ENCODE data around the gene ABHD11. TPM values are rescaled to one million over a fixed set of nuclear protein-coding genes. Genes with fewer than 3 reads are reported as not detected.
"Not testable (repeated sequence)": the region's sequence is repeated elsewhere in the genome, so short reads cannot be mapped to it uniquely, and the experiment has no call there.

Gene ABHD11, protein sequence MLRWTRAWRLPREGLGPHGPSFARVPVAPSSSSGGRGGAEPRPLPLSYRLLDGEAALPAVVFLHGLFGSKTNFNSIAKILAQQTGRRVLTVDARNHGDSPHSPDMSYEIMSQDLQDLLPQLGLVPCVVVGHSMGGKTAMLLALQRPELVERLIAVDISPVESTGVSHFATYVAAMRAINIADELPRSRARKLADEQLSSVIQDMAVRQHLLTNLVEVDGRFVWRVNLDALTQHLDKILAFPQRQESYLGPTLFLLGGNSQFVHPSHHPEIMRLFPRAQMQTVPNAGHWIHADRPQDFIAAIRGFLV
- total RNA-seq = 1 to 10 TPM; 3.2 to 9.4 (median 7.6) TPM

DNA sequence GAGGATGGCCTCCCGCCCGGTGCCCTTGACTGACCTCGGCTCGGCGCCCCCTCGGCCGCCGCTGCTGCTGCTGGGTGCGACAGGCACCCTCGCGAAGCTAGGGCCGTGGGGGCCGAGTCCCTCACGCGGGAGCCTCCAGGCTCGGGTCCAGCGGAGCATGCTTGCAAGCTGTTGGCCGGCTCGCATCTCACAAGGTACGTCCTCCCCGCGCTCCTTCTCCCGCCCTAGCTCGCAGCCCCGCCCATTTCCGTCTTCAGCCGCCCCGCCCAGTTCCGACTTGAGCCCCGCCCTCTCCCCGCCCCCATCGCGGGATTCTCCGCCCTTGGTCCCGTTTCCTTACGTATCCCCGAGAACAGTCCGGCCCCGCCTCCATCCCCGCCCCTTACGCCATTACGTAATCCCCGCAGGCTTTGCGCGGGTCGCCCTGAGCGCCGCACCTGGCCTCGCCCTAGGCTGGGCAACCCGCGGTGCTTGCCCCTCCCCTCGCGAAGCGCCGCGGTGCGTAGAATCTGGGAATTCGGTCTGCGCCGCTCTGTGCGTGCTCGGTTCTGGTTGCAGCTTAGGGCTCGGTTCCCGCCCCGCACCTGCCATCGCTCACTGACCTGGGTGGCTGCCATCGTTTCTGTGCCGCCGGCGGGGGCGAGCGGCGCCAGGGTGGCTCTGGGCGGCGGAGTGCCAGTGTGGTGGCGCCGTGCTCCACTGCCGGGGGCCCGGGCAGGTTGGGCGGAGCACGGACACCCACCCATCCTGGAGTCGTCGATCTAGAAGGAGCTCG, at the start of gene ABHD11:
Gene ABHD11 (minus strand): TSS at position 191 of the 775 bp plus-strand sequence. CDS start 32 bp downstream, at position 159.
- no peaks in the 10 kb centered on the region for H3K27me3 ChIP-seq
- TF ChIP-seq POLR2A (IDR thresholded peaks at IDR 0.05) = peak; percentile 51 to 65
- TF ChIP-seq, protein P1, sequence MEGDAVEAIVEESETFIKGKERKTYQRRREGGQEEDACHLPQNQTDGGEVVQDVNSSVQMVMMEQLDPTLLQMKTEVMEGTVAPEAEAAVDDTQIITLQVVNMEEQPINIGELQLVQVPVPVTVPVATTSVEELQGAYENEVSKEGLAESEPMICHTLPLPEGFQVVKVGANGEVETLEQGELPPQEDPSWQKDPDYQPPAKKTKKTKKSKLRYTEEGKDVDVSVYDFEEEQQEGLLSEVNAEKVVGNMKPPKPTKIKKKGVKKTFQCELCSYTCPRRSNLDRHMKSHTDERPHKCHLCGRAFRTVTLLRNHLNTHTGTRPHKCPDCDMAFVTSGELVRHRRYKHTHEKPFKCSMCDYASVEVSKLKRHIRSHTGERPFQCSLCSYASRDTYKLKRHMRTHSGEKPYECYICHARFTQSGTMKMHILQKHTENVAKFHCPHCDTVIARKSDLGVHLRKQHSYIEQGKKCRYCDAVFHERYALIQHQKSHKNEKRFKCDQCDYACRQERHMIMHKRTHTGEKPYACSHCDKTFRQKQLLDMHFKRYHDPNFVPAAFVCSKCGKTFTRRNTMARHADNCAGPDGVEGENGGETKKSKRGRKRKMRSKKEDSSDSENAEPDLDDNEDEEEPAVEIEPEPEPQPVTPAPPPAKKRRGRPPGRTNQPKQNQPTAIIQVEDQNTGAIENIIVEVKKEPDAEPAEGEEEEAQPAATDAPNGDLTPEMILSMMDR (IDR thresholded peaks at IDR 0.05 in 4 of 5, conservative IDR thresholded peaks at IDR 0.05 in 1 of 5) = no peak
- H3K9me3 ChIP-seq = no peaks in the 10 kb centered on the region
- H3K4me3 ChIP-seq = peak within 1 kb of the TSS; percentile 71 to 98 (median 86)
- peak within 1 kb of the TSS; percentile 79 to 88 (median 85) for H3K27ac ChIP-seq
- DNase-seq (peak; percentile 96 to 98), ATAC-seq (peak; percentile 92 to 93)
- in situ Hi-C loops (cut with MboI; ENCODE audit: low sequenced_read_pairs in 4 of 4) = no loop called here
- no peaks in the 10 kb centered on the region for H3K36me3 ChIP-seq
- peaks cover 0 to 11% of the 10 kb centered on the region in 2 donors for H3K4me1 ChIP-seq
- intact Hi-C loops (cut with DNase I; ENCODE audit: low total_unique reads) = loop anchor here (1.0 to 5.0 kb wide), 5 partner anchors 19 to 181 kb away; partner anchors contain the start of genes BCL7B, BUD23, DNAJC30 and METTL27

DNA sequence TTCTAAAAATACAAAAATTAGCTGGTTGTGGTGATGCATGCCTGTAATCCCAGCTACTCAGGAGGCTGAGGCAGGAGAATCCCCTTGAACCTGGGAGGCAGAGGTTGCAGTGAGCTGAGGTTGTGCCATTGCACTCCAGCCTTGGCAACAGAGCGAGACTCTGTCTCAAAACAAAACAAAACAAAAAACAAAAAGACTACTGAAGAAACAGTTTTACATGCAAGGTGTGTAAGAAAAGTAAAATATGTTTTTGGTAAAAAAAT, 49.1 kb upstream of the ABHD11 start:
- ATAC-seq; H3K27me3 ChIP-seq; H3K4me1 ChIP-seq; intact Hi-C loops (cut with DNase I; ENCODE audit: low total_unique reads); DNase-seq; H3K4me3 ChIP-seq; H3K36me3 ChIP-seq; H3K9me3 ChIP-seq; H3K27ac ChIP-seq; in situ Hi-C loops (cut with MboI; ENCODE audit: low sequenced_read_pairs in 4 of 4): not testable (repeated sequence)

DNA sequence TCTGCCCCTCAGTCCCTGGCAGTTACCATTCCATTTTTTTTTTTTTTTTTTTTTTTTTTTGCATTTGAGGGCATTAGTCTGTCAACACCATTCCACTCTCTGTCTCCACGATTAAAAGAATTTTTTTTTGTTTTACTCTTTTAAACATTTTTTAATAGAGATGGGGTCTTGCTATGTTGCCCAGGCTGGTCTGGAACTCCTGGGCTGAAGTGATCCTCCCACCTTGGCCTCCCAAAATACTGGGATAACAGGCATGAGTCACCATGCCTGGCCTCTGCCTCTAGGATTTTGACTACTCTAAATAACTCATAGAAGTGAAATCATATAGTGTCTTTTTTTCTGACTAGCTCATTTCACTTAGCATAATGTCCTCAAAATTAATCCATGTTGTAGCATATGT, 48.0 kb upstream of the ABHD11 start:
- in situ Hi-C loops (cut with MboI; ENCODE audit: low sequenced_read_pairs in 4 of 4) (no loop called here), intact Hi-C loops (cut with DNase I; ENCODE audit: low total_unique reads) (no loop called here)
- Histone ChIP-seq H3K27me3 (no peaks in the 10 kb centered on the region), H3K36me3 (no peaks in the 10 kb centered on the region), H3K9me3 (no peaks in the 10 kb centered on the region), H3K27ac (no peak overlapping the region), H3K4me1 (no peaks in the 10 kb centered on the region), H3K4me3 (no peak overlapping the region)
- TF ChIP-seq, protein P1 (IDR thresholded peaks at IDR 0.05 in 4 of 5, conservative IDR thresholded peaks at IDR 0.05 in 1 of 5) = no peak
- TF ChIP-seq POLR2A (IDR thresholded peaks at IDR 0.05) = no peak
- no peak for ATAC-seq
- DNase-seq = no peak

DNA sequence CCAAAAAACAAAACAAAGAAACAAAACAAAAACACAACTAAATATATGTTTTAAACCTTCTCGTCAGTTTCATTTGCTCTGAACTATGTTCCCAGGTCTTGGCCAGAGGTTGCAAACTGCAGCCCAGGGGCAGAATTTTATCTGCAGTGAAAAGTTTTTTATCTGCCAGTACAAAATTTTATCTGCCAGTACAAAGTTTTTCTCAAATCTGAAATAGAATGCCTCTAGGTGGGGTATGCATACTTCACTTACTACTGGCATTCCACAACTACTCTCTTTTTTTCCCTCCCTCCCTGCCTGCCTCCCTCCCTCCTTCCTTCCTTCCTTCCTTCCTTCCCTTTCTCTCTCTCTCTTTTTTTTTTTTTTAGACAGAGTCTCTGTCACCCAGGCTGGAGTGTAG, 40.9 kb upstream of the ABHD11 start:
- Histone ChIP-seq H3K4me3 (no peak overlapping the region), H3K27ac (no peak overlapping the region), H3K9me3 (no peaks in the 10 kb centered on the region), H3K27me3 (no peaks in the 10 kb centered on the region), H3K36me3 (no peaks in the 10 kb centered on the region), H3K4me1 (no peaks in the 10 kb centered on the region)
- TF ChIP-seq, protein P1 (IDR thresholded peaks at IDR 0.05 in 4 of 5, conservative IDR thresholded peaks at IDR 0.05 in 1 of 5) = no peak
- no peak for TF ChIP-seq POLR2A (IDR thresholded peaks at IDR 0.05)
- in situ Hi-C loops (cut with MboI; ENCODE audit: low sequenced_read_pairs in 4 of 4) = no loop called here
- ATAC-seq (no peak), DNase-seq (no peak)
- intact Hi-C loops (cut with DNase I; ENCODE audit: low total_unique reads) = no loop called here

DNA sequence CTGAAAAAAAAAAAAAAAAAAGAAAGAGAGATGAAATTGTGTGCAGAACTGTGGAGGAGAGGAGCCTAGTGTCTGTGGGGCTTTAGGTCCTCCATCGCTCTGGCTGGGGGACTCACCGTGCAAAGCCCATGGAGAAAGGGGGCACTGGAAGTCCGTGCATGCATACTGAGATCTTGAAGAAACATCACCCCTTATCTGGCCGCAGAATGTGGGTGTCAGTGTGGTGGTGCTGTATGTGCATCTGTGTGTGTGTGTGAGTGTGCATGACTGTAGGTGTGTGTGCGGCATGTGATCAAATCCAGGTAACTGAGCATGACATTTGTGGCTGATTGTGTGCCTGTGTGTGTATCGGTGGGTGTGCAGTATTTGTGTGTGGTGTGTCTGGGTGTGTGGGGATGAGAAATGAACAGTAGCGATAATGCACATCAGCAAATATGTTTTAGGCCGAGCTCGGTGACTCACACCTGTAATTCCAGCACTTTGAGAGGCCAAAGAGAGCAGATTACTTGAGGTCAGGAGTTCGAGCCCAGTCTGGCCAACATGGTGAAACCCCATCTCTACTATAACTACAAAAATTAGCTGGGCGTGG, 40.3 kb upstream of the ABHD11 start:
- H3K36me3 ChIP-seq = no peaks in the 10 kb centered on the region
- no peaks in the 10 kb centered on the region for H3K9me3 ChIP-seq
- DNase-seq (no peak), ATAC-seq (no peak)
- H3K4me1 ChIP-seq = no peaks in the 10 kb centered on the region
- H3K27me3 ChIP-seq = peaks cover 0 to 2% (median 0%) of the 10 kb centered on the region in 3 donors
- intact Hi-C loops (cut with DNase I; ENCODE audit: low total_unique reads) (no loop called here), in situ Hi-C loops (cut with MboI; ENCODE audit: low sequenced_read_pairs in 4 of 4) (no loop called here)
- no peak overlapping the region for H3K27ac ChIP-seq
- no peak overlapping the region for H3K4me3 ChIP-seq
- TF ChIP-seq, protein P1 (IDR thresholded peaks at IDR 0.05 in 4 of 5, conservative IDR thresholded peaks at IDR 0.05 in 1 of 5) = no peak
- TF ChIP-seq POLR2A (IDR thresholded peaks at IDR 0.05) = no peak
